ENCODE measurements around the gene NIPAL4.

NIPAL4 gene

DNA sequence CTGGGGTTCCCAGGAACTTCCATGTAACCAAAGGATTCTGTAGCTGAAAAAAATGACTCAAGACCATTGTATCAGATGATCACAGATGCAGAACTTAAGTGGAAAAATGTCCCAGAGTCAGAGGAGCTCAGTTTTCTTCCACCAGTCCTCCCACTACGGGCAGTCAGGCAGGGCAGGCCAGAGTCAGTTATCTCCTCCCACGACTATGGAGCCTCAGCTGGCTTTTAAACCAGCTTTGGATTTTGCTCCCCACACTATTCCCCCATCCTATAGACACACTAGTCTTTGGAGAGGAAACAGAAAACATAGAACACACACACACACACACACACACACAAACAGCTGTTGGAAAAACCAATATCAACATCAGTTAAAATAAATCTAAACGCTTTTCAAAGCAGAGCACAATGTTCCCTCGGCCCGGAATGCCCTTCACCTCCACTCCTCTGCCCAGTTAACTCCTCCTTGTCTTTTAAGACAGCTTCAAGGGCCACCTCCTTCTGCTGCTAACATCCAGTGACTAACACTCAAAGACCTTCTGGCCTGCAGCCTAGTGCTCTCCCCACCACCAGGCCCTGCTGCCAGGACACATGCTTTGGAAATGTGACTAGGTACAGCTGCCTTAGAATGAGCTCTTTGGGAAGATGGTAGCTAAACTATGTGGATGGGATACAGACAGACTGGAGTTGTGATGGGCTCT is 56.8 kb downstream of the NIPAL4 start:
- DNase-seq (ENCODE audit: low read depth), result no peak

DNA sequence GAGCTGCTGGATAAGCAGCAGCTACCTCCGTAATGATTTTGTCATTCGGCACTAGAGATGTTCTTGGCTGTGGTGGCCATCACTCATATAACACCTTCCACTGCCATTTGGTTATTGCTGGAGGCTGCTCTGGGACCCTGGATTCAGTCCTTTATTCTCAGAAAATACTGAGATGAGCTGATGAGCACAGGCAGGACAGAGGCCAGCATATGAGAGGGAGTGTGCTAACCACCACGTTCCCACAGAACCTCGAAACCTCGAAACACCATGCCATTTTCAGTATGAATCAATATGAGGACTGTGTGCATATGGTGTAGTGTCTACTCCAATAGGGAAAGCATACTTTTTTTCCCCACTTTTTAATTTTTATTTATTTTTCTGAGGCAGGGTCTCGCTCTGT is 59.0 kb downstream of the NIPAL4 start:
- DNase-seq (ENCODE audit: low read depth), result no peak

DNA sequence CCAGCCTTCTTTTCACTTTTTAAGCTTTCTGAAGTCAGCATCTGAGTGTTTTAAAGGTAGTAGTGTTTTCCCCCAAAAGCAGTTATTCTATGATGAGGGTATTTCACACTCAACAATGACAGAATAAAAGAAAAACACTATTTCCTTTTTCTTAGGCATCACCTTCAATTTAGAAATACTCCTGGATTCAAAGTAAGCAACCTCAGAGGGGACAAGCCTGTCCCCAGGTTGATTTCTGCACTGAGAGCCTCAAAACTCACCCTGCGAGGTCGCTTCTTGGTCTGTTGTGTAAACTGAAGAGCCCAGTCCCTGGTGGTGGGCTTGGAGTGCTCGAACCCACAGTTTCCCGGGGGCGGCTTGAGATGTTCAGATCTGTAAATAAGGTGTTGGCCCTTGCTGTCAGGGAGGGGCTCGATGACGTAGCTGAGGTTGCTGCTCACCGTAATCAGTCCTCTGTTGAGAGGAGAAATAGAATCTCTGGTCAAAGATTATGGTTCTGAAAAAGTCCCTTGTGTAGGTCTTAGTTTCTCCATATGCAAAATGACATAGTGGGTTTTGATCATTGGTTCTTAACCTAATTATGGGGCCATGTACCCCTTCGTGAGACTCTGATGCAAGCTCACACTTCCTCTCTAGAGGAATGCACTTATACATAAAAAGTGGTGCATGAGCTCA is 59.7 kb downstream of the NIPAL4 start:
- no peak for DNase-seq (ENCODE audit: low read depth)

DNA sequence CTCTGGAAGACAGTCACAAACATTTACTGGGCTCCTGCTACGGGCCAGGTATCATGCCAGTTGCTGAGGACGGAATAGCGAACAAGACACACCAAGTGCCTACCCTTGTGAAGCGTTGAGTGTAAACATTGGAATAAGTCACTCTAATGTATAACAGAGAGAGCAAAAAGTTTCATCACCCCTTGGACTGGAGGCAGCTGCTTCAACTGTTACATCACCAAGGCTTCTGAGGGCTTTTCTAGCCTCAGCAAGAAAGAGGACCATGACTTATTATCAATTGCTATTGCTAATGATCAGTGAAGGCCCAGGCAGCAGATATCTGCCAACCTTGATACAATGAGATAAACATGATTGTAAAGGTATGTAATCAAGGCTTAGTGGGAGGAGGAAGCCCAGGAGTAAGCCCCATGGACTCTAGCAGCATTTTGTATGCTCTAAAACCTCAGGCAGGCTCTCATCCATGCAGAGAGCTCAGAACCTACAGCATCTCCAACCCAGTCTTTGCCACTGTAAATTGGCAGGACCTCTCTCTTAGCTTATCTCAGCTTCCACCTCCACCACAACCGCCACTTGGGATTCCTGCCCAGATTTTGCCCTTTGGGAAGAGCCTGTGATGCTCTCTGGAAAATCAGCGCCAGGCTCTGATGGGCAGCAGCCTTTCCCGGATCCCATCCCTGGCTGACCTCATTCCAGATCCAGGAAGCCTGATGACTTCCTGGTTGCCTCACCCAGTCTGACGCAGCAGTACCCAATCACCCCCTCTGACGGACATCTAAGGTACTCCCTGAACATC is 61.1 kb downstream of the NIPAL4 start:
- DNase-seq (ENCODE audit: low read depth), result no peak

DNA sequence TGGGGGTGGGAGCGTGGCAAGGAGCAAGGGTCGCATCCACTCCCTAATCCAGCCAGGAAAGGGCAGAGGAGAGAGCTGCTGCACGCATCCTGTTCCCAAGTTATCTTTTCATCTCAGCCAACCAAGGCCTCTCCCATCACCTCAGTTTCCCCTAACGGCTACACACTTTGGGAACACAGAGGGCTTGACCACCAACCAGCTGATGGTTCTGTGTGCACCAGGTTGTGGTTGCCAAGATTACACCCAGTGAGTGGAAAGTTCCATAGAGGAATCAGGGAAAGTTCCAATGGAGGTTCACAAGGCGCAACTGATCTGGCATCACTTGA is 61.7 kb downstream of the NIPAL4 start:
- DNase-seq (ENCODE audit: low read depth), result no peak

DNA sequence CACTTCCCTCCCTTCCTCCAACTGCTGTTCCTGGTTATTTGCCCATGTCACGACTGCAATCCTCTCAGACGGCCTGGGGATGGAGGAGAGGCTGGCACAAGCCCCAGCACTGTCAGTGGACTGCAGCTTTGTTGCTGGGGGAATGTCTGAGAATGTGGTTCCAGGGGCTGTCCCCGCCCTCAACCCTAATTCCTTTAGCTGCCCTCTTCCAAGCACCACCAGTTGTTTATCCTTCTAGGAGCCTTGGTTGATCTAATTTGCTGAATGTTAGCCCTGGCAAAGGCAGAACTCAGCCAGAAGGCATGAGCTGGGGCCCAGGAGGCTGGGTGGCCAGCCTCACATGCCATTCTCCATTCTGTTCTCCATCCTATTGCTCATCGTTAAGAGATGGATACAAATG is 64.0 kb downstream of the NIPAL4 start:
- no peak for DNase-seq (ENCODE audit: low read depth)
